HG03108 (cell line): ENCODE measurements around the gene RORC.
A peak's percentile ranks its signal among the peaks of the same experiment; 100 is the strongest.
"Not testable (repeated sequence)": the region's sequence is repeated elsewhere in the genome, so short reads cannot be mapped to it uniquely, and the experiment has no call there.

Experiments used
- ATAC-seq: cut with Tn5 transposase; IDR thresholded peaks from one replicate; pipeline ENCODE4 v1.9.1; 2021; ENCODE audit warnings: moderate library complexity; ENCODE audit not compliant: unreplicated experiment

Gene RORC

DNA sequence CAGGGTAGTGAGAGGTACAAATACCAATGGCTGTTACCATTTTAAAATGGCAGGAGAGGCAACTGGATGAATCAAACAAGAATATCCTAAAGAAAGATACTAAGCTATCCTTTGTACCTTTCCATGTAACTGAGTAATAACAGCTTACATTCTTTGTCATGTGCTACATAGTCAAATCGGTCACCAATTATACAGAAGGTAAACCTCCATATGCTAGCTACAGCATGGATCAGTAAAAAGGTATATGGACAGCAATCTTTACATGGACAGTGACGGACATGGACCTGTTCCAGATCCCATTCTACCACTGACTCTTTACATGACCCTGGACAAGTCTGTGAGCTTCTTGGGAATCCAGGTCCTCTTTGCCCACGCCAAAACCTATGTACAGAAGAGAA lies 54.9 kb downstream of the RORC start:
- no peak for ATAC-seq

GRCh38 chr1:151775894-151776664 lies 55.5 kb downstream of the RORC start:
- no peak for ATAC-seq

- no peak for ATAC-seq
Measured at GRCh38 chr1:151774256-151774922, 57.2 kb downstream of the RORC start.

GRCh38 chr1:151773702-151774101 lies 57.9 kb downstream of the RORC start:
- ATAC-seq = no peak

DNA sequence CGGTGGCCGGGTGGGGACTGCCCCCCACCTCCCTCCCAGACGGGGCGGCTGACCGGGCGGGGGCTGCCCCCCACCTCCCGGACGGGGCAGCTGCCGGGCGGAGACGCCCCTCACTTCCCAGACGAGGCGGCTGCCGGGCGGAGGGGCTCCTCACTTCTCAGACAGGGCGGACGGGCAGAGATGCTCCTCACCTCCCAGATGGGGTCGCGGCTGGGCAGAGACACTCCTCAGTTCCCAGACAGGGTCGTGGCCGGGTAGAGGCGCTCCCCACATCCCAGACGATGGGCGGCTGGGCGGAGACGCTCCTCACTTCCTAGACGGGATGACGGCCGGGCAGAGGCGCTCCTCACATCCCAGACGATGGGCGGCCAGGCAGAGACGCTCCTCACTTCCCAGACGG lies 62.3 kb downstream of the RORC start:
- not testable (repeated sequence) for ATAC-seq

- ATAC-seq = not testable (repeated sequence)
Measured at GRCh38 chr1:151768351-151769066, 63.1 kb downstream of the RORC start.

DNA sequence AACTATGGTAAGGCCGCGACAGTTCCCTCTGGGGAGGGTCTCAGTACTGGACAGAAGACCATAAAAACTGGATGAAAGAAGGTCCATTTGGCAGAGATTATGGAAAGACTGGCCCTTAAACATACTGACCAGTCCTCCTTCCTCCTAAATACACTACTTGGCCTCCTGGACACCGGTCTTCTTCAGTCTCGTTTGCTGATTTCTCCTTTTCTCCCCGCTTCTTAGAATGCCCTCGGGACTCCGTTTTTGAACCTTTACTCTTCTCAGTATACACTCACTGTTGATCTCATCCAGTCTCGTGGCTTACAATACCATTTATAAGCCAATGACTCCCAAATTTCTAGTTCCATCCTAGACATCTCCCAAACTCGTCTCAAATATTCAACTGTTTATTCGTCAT lies 67.6 kb downstream of the RORC start:
- ATAC-seq = no peak

DNA sequence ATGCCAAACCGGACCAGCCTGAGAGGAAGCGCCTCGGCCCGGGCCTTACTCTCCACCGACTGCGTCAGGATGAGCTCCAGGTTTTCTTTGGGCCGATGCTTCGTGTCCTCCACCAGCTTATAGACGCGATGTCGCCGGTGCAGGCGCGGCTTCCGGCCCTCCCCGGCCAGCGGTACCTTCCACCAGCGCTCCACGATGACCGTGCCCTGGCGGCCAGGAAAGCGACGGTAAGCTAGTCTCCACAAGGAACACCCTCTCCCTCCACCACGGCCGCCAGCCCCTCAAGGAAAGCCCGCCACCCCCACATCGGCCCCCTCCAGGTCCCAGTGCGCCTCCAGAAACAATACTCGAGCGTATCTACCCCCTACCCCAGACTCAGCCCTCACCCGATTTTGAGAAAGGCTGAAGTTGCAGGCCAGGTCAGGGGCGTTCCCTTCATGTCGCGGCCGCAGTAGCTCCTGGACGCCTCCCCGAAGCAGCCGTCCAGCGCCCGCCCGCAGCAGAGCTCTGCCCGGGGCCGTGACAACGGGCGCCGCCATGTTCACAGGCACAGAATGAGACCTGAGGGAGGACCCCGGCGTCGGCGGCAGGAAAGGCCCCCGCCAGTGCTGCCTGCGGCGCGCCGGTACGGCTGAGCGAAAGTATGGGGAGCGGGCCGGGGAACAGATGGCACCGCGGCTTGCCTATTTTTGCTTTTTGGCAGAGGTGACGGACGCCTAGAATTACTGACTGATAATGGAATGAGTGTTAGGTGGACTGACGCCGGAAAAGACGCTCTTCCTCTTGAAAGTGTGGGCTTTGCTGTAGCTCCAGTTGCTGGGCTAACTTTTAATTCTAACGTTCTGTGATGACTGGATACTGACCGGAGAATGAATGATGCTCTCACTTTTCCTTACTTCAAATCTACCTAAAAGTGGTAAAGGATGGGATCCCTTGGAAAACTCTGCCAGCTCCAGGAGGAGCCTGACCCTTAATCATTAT lies 68.4 kb downstream of the RORC start, which contains the start of gene MRPL9:
Gene MRPL9 (minus strand): TSS at position 556 of the 981 bp plus-strand sequence. CDS start 17 bp downstream, at position 539.
- peak; percentile 96 for ATAC-seq

GRCh38 chr1:151760597-151761385 lies 70.8 kb downstream of the RORC start:
- no peak for ATAC-seq

- ATAC-seq = no peak
Measured at GRCh38 chr1:151759241-151759640, 72.4 kb downstream of the RORC start.

DNA sequence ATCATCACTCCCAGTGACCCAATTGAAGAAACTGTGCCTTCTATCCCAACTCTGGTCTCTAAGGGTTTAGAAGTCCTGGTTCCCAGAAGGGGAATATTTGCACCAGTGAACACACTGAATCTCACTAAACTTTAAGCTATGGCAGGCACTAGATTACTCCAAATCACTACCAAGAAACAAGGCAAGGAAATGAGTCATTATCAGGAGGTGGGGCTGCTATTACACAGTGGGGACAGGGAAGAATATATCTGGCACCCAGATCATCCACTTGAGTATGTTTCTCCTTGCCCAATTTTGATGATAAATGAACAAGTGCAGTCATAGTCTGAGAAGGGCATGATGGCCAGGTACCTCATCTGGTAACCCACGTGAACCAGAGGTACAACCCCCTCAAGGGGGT lies 75.3 kb downstream of the RORC start:
- no peak for ATAC-seq
